Panc1 (cell line): ENCODE data around the gene TSHZ2.

ENCODE experiments used
- CTCF ChIP-seq: fragments of 450-650 bp; IDR thresholded peaks from 2 replicates; pipeline ENCODE4 v1.5.1; 2017; ENCODE audit warnings: mild to moderate bottlenecking
- REST ChIP-seq, 2 experiments: IDR thresholded peaks; 2 replicates each; pipeline ENCODE4 v1.6.1; 2011 to 2012; ENCODE audit warnings: low read depth in 2 of 2, control low read depth in 1 of 2, low read length in 1 of 2, mild to moderate bottlenecking in 1 of 2, moderate library complexity in 1 of 2; ENCODE audit not compliant: insufficient read depth in 1 of 2

DNA sequence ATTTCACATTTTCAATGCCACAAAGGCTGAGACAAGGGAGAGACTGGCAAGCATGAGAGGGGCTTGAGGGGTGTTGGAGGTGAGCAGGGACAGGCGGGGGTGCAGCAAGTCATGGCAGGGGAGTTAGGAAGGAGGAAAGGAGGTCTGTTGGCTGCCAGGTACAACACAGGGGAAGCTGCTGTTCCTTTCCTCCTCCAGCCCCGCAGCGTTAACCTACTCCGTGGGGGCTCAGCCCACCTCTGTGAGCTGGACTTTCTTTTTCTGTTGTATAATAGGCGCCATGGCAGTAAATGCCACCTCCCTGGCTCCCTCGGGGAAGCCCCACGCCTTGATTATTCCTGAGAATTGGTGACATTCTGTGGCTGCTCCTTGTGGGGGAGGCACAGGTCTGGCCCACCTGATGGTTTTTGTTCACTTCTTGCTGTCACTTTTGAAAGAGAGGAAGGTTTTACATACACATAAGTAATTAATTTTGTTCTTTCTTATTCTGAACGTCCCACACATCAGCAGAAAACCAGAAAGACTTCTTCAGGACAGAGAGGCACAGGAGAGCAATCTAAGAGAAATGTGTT is 293.2 kb downstream of the TSHZ2 start:
- TF ChIP-seq CTCF (no peak), REST (IDR thresholded peaks at IDR 0.05; ENCODE audit: insufficient read depth in 1 of 2, low read depth in 2 of 2, low read length in 1 of 2) (no peak)
